ENCODE results near the gene LAMA2.

LAMA2 gene

GRCh38 chr6:129110690-129111343 lies 227.9 kb downstream of the LAMA2 start:
- peak; percentile 44 for DNase-seq (ENCODE audit: low read depth)
- TF ChIP-seq CTCF (IDR thresholded peaks at IDR 0.05; ENCODE audit: low read length, missing control alignments) = no peak
- no peak overlapping the region for H3K4me3 ChIP-seq (replicated peaks; ENCODE audit: low read depth, low read length)

- no peak for DNase-seq (ENCODE audit: low read depth)
- H3K4me3 ChIP-seq (replicated peaks; ENCODE audit: low read depth, low read length) = no peak overlapping the region
- TF ChIP-seq CTCF (IDR thresholded peaks at IDR 0.05; ENCODE audit: low read length, missing control alignments) = no peak
Observed at GRCh38 chr6:129111346-129111745, 228.4 kb downstream of the LAMA2 start.

- no peak for TF ChIP-seq CTCF (IDR thresholded peaks at IDR 0.05; ENCODE audit: low read length, missing control alignments)
- no peak overlapping the region for H3K4me3 ChIP-seq (replicated peaks; ENCODE audit: low read depth, low read length)
Observed at GRCh38 chr6:129111853-129112252, 228.9 kb downstream of the LAMA2 start.

GRCh38 chr6:129112591-129112990 lies 229.7 kb downstream of the LAMA2 start:
- H3K4me3 ChIP-seq (replicated peaks; ENCODE audit: low read depth, low read length) = no peak overlapping the region
- no peak for TF ChIP-seq CTCF (IDR thresholded peaks at IDR 0.05; ENCODE audit: low read length, missing control alignments)
- DNase-seq (ENCODE audit: low read depth) = peak; percentile 47

More at GRCh38 chr6:129111853-129112252, 228.9 kb downstream of the LAMA2 start:
- no peak for DNase-seq (ENCODE audit: low read depth)

- no peak overlapping the region for H3K4me3 ChIP-seq (replicated peaks; ENCODE audit: low read depth, low read length)
- no peak for DNase-seq (ENCODE audit: low read depth)
- TF ChIP-seq CTCF (IDR thresholded peaks at IDR 0.05; ENCODE audit: low read length, missing control alignments) = no peak
Observed at GRCh38 chr6:129113637-129114036, 230.7 kb downstream of the LAMA2 start.

- no peak overlapping the region for H3K4me3 ChIP-seq (replicated peaks; ENCODE audit: low read depth, low read length)
- TF ChIP-seq CTCF (IDR thresholded peaks at IDR 0.05; ENCODE audit: low read length, missing control alignments) = no peak
- DNase-seq (ENCODE audit: low read depth) = peak; percentile 73
Observed at GRCh38 chr6:129114636-129115391, 231.9 kb downstream of the LAMA2 start.

All from fibroblast of pulmonary artery (primary cell).